IPS-11a (cell line): ENCODE results near the gene PKD2L1.
A peak's percentile ranks its signal among the peaks of the same experiment; 100 is the strongest.
"Not testable (repeated sequence)": the region's sequence is repeated elsewhere in the genome, so short reads cannot be mapped to it uniquely, and the experiment has no call there.

Experiments used
- H3K4me3 ChIP-seq: one replicate; pipeline ENCODE4 v1.5.1; 2013; ENCODE audit warnings: low read depth, low read length, control low read depth

PKD2L1 gene

GRCh38 chr10:100287756-100288155 is 42.3 kb downstream of the PKD2L1 start:
- no peak overlapping the region for H3K4me3 ChIP-seq

GRCh38 chr10:100286051-100287033 is 43.7 kb downstream of the PKD2L1 start, which contains the start of gene BLOC1S2:
Gene BLOC1S2 (minus strand): TSS chr10:100286680. CDS start chr10:100286659, 21 bp downstream.
- H3K4me3 ChIP-seq: peak within 1 kb of the TSS; percentile 97

GRCh38 chr10:100285326-100285725 is 44.7 kb downstream of the PKD2L1 start:
- peak overlapping the region; percentile 97 for H3K4me3 ChIP-seq

GRCh38 chr10:100282907-100283306 is 47.1 kb downstream of the PKD2L1 start:
- H3K4me3 ChIP-seq: no peak overlapping the region

- H3K4me3 ChIP-seq: not testable (repeated sequence)
Measured at GRCh38 chr10:100276971-100277370, 53.1 kb downstream of the PKD2L1 start.

GRCh38 chr10:100267239-100268104 is 62.6 kb downstream of the PKD2L1 start, which contains the start of gene CWF19L1:
Gene CWF19L1 (minus strand): TSS chr10:100267638. CDS start chr10:100267593, 45 bp downstream.
- peak within 1 kb of the TSS; percentile 99 for H3K4me3 ChIP-seq

GRCh38 chr10:100265821-100266485 is 64.1 kb downstream of the PKD2L1 start:
- H3K4me3 ChIP-seq: no peak overlapping the region

- H3K4me3 ChIP-seq: no peak overlapping the region
Measured at GRCh38 chr10:100254191-100254590, 75.8 kb downstream of the PKD2L1 start.

- H3K4me3 ChIP-seq: no peak overlapping the region
Measured at GRCh38 chr10:100253041-100253440, 77.0 kb downstream of the PKD2L1 start.

GRCh38 chr10:100248820-100249219 is 81.2 kb downstream of the PKD2L1 start:
- no peak overlapping the region for H3K4me3 ChIP-seq

GRCh38 chr10:100245484-100246220 is 84.4 kb downstream of the PKD2L1 start:
- no peak overlapping the region for H3K4me3 ChIP-seq

GRCh38 chr10:100239851-100240250 is 90.2 kb downstream of the PKD2L1 start:
- H3K4me3 ChIP-seq: no peak overlapping the region

- H3K4me3 ChIP-seq: no peak overlapping the region
Measured at GRCh38 chr10:100238429-100238828, 91.6 kb downstream of the PKD2L1 start.
